SK-N-SH treated with all-trans-retinoic acid at 6 μM for 48 hours (cell line): ENCODE measurements around the gene DENND1A.

Experiments
- ARNTL ChIP-seq: fragments of 450-650 bp; formaldehyde crosslinking; IDR thresholded peaks from 2 replicates; pipeline ENCODE4 v1.5.0; 2020; ENCODE audit warnings: low read depth, mild to moderate bottlenecking, moderate library complexity, borderline replicate concordance
- BACH2 ChIP-seq: fragments of 250-450 bp; sonication (Bioruptor Pico); IDR thresholded peaks from 2 replicates; pipeline ENCODE4 v1.9.0; 2021; ENCODE audit warnings: mild to moderate bottlenecking, borderline replicate concordance
- CSDC2 ChIP-seq: fragments of 250-450 bp; sonication (Bioruptor Pico); IDR thresholded peaks from 2 replicates; pipeline ENCODE4 v1.5.0; 2020; ENCODE audit warnings: mild to moderate bottlenecking, moderate library complexity
- ESRRG ChIP-seq: fragments of 250-450 bp; sonication (Bioruptor Pico); IDR thresholded peaks from 2 replicates; pipeline ENCODE4 v1.6.1; 2021; ENCODE audit warnings: mild to moderate bottlenecking
- PPARA ChIP-seq: fragments of 250-450 bp; sonication (Bioruptor Pico); IDR thresholded peaks from 2 replicates; pipeline ENCODE4 v1.5.0; 2020; ENCODE audit warnings: mild to moderate bottlenecking, borderline replicate concordance
- RARB ChIP-seq: fragments of 250-450 bp; sonication (Bioruptor Pico); IDR thresholded peaks from 2 replicates; pipeline ENCODE4 v1.8.0; 2021; ENCODE audit warnings: mild to moderate bottlenecking, moderate library complexity
- TOX ChIP-seq: fragments of 250-450 bp; sonication (Bioruptor Pico); IDR thresholded peaks from 2 replicates; pipeline ENCODE4 v1.8.0; 2021; ENCODE audit warnings: mild to moderate bottlenecking, moderate library complexity, borderline replicate concordance
- ZC3H10 ChIP-seq: fragments of 250-450 bp; sonication (Bioruptor Pico); IDR thresholded peaks from 2 replicates; pipeline ENCODE4 v1.5.1; 2021; ENCODE audit warnings: mild to moderate bottlenecking, moderate library complexity
- ZFP3 ChIP-seq: fragments of 250-450 bp; sonication (Bioruptor Pico); IDR thresholded peaks from 2 replicates; pipeline ENCODE4 v1.5.0; 2020; ENCODE audit warnings: mild to moderate bottlenecking, moderate library complexity
- ZFP30 ChIP-seq: fragments of 450-650 bp; formaldehyde crosslinking; IDR thresholded peaks from 2 replicates; pipeline ENCODE4 v1.5.0; 2022; ENCODE audit warnings: mild to moderate bottlenecking, moderate library complexity
- ZNF8 ChIP-seq: fragments of 450-650 bp; formaldehyde crosslinking; IDR thresholded peaks from 2 replicates; pipeline ENCODE4 v1.5.0; 2020; ENCODE audit warnings: mild to moderate bottlenecking, moderate library complexity
- TF ChIP-seq, protein P1 (sequence below): fragments of 250-450 bp; sonication (Bioruptor Pico); IDR thresholded peaks from 2 replicates; pipeline ENCODE4 v1.5.0; 2020; ENCODE audit warnings: mild to moderate bottlenecking, moderate library complexity
- TF ChIP-seq, protein P2 (sequence below): fragments of 250-450 bp; sonication (Bioruptor Pico); IDR thresholded peaks from 2 replicates; pipeline ENCODE4 v1.8.0; 2020; ENCODE audit warnings: mild to moderate bottlenecking, moderate library complexity, borderline replicate concordance

DNA sequence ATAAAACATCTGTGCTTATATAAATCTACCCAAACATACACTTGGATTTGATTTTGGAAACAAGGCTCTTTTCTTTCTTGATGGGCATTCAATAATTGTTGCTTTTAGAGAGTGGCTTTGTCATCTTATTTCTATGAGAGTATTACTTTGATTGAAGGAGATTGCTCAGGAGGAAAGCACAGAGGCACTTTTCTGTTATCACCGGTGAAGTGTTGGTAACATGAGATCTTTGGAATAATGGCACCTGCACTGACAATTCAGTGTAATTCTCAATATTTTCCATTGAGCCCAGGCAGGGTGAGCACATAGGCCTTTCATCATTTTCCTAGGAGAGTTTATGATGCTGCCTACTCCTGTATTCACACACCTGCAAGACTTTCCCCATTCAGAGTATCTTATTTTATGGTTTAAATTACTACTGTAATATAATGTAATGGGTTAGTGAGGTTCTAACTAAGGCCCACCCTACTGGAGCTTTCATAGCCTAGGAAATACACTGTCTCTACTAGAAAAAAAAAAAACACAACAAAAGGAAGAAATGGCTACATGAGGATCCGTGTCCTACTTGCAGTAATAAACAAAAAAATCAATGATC, 244.3 kb downstream of the DENND1A start:
- TF ChIP-seq PPARA (CRISPR knock-in tag) (no peak), RARB (CRISPR knock-in tag) (no peak), TOX (CRISPR knock-in tag) (no peak), ESRRG (CRISPR knock-in tag) (no peak), ZC3H10 (no peak), ZNF8 (CRISPR knock-in tag) (no peak), ZFP30 (CRISPR knock-in tag) (no peak), CSDC2 (CRISPR knock-in tag) (no peak), BACH2 (no peak), ARNTL (CRISPR knock-in tag) (no peak), ZFP3 (no peak)
- TF ChIP-seq, protein P1, sequence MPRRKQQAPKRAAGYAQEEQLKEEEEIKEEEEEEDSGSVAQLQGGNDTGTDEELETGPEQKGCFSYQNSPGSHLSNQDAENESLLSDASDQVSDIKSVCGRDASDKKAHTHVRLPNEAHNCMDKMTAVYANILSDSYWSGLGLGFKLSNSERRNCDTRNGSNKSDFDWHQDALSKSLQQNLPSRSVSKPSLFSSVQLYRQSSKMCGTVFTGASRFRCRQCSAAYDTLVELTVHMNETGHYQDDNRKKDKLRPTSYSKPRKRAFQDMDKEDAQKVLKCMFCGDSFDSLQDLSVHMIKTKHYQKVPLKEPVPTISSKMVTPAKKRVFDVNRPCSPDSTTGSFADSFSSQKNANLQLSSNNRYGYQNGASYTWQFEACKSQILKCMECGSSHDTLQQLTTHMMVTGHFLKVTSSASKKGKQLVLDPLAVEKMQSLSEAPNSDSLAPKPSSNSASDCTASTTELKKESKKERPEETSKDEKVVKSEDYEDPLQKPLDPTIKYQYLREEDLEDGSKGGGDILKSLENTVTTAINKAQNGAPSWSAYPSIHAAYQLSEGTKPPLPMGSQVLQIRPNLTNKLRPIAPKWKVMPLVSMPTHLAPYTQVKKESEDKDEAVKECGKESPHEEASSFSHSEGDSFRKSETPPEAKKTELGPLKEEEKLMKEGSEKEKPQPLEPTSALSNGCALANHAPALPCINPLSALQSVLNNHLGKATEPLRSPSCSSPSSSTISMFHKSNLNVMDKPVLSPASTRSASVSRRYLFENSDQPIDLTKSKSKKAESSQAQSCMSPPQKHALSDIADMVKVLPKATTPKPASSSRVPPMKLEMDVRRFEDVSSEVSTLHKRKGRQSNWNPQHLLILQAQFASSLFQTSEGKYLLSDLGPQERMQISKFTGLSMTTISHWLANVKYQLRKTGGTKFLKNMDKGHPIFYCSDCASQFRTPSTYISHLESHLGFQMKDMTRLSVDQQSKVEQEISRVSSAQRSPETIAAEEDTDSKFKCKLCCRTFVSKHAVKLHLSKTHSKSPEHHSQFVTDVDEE (CRISPR knock-in tag): no peak
- TF ChIP-seq, protein P2, sequence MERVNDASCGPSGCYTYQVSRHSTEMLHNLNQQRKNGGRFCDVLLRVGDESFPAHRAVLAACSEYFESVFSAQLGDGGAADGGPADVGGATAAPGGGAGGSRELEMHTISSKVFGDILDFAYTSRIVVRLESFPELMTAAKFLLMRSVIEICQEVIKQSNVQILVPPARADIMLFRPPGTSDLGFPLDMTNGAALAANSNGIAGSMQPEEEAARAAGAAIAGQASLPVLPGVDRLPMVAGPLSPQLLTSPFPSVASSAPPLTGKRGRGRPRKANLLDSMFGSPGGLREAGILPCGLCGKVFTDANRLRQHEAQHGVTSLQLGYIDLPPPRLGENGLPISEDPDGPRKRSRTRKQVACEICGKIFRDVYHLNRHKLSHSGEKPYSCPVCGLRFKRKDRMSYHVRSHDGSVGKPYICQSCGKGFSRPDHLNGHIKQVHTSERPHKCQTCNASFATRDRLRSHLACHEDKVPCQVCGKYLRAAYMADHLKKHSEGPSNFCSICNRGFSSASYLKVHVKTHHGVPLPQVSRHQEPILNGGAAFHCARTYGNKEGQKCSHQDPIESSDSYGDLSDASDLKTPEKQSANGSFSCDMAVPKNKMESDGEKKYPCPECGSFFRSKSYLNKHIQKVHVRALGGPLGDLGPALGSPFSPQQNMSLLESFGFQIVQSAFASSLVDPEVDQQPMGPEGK: no peak
